ENCODE data around the gene OPN4. TPM values are rescaled to one million over a fixed set of nuclear protein-coding genes. Genes with fewer than 3 reads are reported as not detected.

OPN4 gene
- total RNA-seq, 1 donor from 2014 or later, result not detected

GRCh38 chr10:86692664-86693063 lies 38.3 kb downstream of the OPN4 start:
- H3K4me1 ChIP-seq, result peaks cover 4% of the 10 kb centered on the region
- no peak for TF ChIP-seq CTCF (IDR thresholded peaks at IDR 0.05)
- no peak overlapping the region for H3K27ac ChIP-seq

DNA sequence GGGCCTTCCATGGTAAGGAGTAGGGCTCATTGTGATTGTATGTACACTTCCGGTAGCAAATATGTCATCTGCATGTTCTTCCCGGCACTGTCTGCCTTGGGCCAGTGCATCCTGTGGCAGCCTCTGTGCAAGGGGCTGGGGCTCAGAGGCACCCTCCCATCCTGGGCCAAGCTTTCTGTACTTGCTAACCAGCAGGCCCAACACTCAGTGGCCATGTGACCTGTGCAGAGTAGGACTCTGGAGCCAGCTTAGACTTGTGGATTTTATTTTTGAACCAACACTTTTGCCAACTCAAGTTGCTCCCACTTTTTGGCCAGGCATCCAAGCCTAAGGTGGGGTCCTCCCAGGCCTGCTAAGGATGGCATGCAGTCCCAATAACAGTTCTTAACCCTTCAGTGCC lies 38.9 kb downstream of the OPN4 start:
- DNase-seq, result no peak
- TF ChIP-seq CTCF (IDR thresholded peaks at IDR 0.05), result no peak
- H3K27me3 ChIP-seq, result no peaks in the 10 kb centered on the region
- H3K27ac ChIP-seq, result no peak overlapping the region
- no peaks in the 10 kb centered on the region for H3K9me3 ChIP-seq
- intact Hi-C loops (cut with DNase I), result loop anchor here (10.0 kb wide), 1 partner anchor 202 kb away; no protein-coding TSS in a partner anchor
- no peak for ATAC-seq
- H3K4me1 ChIP-seq, result peaks cover 4% of the 10 kb centered on the region
- no peak overlapping the region for H3K4me3 ChIP-seq
- H3K36me3 ChIP-seq, result no peaks in the 10 kb centered on the region

More at GRCh38 chr10:86692664-86693063, 38.3 kb downstream of the OPN4 start:
- DNase-seq, result no peak
- intact Hi-C loops (cut with DNase I), result loop anchor here (10.0 kb wide), 1 partner anchor 202 kb away; no protein-coding TSS in a partner anchor
- no peaks in the 10 kb centered on the region for H3K9me3 ChIP-seq
- no peak overlapping the region for H3K4me3 ChIP-seq
- no peaks in the 10 kb centered on the region for H3K27me3 ChIP-seq
- no peaks in the 10 kb centered on the region for H3K36me3 ChIP-seq
- no peak for ATAC-seq

DNA sequence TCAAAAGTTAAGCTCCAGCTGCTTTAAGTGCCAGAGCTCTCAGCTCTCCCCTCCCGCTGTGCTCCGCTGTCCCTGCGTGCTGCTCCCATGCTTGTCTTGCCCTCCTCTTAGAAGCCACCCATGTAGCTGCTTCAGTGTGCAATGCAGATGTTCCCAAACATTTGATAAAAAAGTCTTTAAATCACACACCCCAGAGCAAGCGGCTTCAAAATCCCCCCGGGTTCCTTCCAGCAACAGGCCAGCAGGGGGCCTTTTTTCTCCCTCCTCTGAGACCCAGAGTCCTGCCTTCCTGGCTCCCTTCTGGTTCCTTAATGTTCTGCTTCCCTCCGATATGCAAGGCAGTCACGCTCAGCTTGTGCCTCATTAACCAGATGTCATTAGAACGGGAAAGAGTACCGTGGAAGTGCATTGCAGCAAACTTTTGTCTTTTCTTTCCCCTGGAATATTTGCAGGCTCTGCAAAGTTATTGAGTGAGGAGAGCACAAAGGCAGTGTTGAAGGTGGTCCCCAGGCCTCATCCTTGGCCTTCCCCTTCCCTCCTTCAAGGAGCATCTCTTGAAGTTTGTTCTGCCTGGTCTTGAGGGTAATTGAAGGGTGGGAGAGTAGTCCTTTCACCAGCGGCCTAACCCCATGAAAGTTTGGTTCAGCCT lies 39.5 kb downstream of the OPN4 start:
- no peak for DNase-seq
- intact Hi-C loops (cut with DNase I), result loop anchor here (10.0 kb wide), 1 partner anchor 201 kb away; no protein-coding TSS in a partner anchor
- ATAC-seq, result peak; percentile 67

GRCh38 chr10:86698207-86698940 lies 44.0 kb downstream of the OPN4 start:
- no peak overlapping the region for H3K27ac ChIP-seq

More for the DNA sequence above, 39.5 kb downstream of the OPN4 start:
- Histone ChIP-seq H3K9me3 (no peaks in the 10 kb centered on the region), H3K36me3 (no peaks in the 10 kb centered on the region), H3K27me3 (no peaks in the 10 kb centered on the region), H3K4me3 (no peak overlapping the region), H3K4me1 (peaks cover 4% of the 10 kb centered on the region), H3K27ac (no peak overlapping the region)
- peak; percentile 72 for TF ChIP-seq CTCF (IDR thresholded peaks at IDR 0.05)

GRCh38 chr10:86699125-86699524 lies 44.8 kb downstream of the OPN4 start:
- Histone ChIP-seq H3K9me3 (no peaks in the 10 kb centered on the region), H3K36me3 (no peaks in the 10 kb centered on the region), H3K27ac (no peak overlapping the region), H3K4me1 (no peaks in the 10 kb centered on the region), H3K27me3 (no peaks in the 10 kb centered on the region), H3K4me3 (no peak overlapping the region)
- intact Hi-C loops (cut with DNase I), result loop anchor here (10.0 kb wide), 1 partner anchor 196 kb away; no protein-coding TSS in a partner anchor
- no peak for TF ChIP-seq CTCF (IDR thresholded peaks at IDR 0.05)
- ATAC-seq (no peak), DNase-seq (no peak)

More at GRCh38 chr10:86698207-86698940, 44.0 kb downstream of the OPN4 start:
- H3K4me1 ChIP-seq, result peaks cover 3% of the 10 kb centered on the region
- ATAC-seq (no peak), DNase-seq (no peak)
- intact Hi-C loops (cut with DNase I), result loop anchor here (10.0 kb wide), 1 partner anchor 196 kb away; no protein-coding TSS in a partner anchor
- H3K4me3 ChIP-seq, result no peak overlapping the region
- H3K36me3 ChIP-seq, result no peaks in the 10 kb centered on the region
- H3K9me3 ChIP-seq, result no peaks in the 10 kb centered on the region
- no peaks in the 10 kb centered on the region for H3K27me3 ChIP-seq
- no peak for TF ChIP-seq CTCF (IDR thresholded peaks at IDR 0.05)

Measured in upper lobe of right lung (tissue), 1 donor.